Breast epithelium (tissue), 4 donors: ENCODE measurements around the gene IQGAP2. TPM values are rescaled to one million over a fixed set of nuclear protein-coding genes. Genes with fewer than 3 reads are reported as not detected.

Experiments
- DNase-seq, 2 donors: peaks; one replicate each; pipeline ENCODE4 v3.0.0-alpha.2; 2019; ENCODE audit warnings: low spot score in 2 of 2
- H3K27ac ChIP-seq, 2 donors: fragments of 200-600 bp; sonication (generic) in 1 of 2; one replicate each; pipeline ENCODE4 v1.5.1; 2016 to 2019; ENCODE audit warnings: mild to moderate bottlenecking in 1 of 2
- H3K27me3 ChIP-seq, 2 donors: fragments of 200-600 bp; sonication (generic) in 1 of 2; one replicate each; pipeline versions ENCODE4 v1.5.1 to v1.6.0; 2017 to 2019; ENCODE audit warnings: control low read depth in 1 of 2, mild to moderate bottlenecking in 1 of 2
- H3K36me3 ChIP-seq: fragments of 200-600 bp; one replicate; pipeline ENCODE4 v1.5.1; 2019
- H3K4me1 ChIP-seq, 2 donors: fragments of 200-600 bp; sonication (generic); one replicate each; pipeline ENCODE4 v1.5.1; 2016 to 2019; ENCODE audit warnings: control low read depth in 1 of 2
- H3K4me3 ChIP-seq, 3 donors: fragments of 200-600 bp; sonication (generic); 1 replicate in 2 of 3; 2 replicates in 1 of 3; pipeline ENCODE4 v1.5.1; 2016 to 2019; ENCODE audit warnings: mild to moderate bottlenecking in 3 of 3, moderate library complexity in 2 of 3
- H3K9me3 ChIP-seq, 2 donors: fragments of 200-600 bp; sonication (generic) in 1 of 2; one replicate each; pipeline ENCODE4 v1.5.1; 2016 to 2019; ENCODE audit warnings: control low read depth in 1 of 2
- CTCF ChIP-seq, 3 donors: fragments of 450-650 bp; IDR thresholded peaks; one replicate each; pipeline ENCODE4 v1.5.1; 2016 to 2017; ENCODE audit warnings: antibody characterized with exemption in 3 of 3, mild to moderate bottlenecking in 3 of 3, moderate library complexity in 3 of 3
- POLR2A ChIP-seq: fragments of 450-650 bp; IDR thresholded peaks from one replicate; pipeline ENCODE4 v1.6.1; 2016; ENCODE audit warnings: antibody characterized with exemption, mild to moderate bottlenecking, moderate library complexity
- POLR2AphosphoS5 ChIP-seq, 3 donors: sonication (generic); formaldehyde crosslinking; IDR thresholded peaks; one replicate each; pipeline ENCODE4 v1.6.1; 2017; ENCODE audit warnings: antibody characterized with exemption in 3 of 3
- intact Hi-C: fragments of 100-400 bp; cut with DNase I; formaldehyde crosslinking; loops from one replicate; pipeline ENCODE4 v1.15.1; 2023; ENCODE audit warnings: low total_unique reads
- total RNA-seq, 3 donors: library from RNA; depleted of rRNA; stranded (reverse); fragments of >200 nt; gene quantifications; one replicate each; pipeline ENCODE4 v1.1.0, GENCODE V29; 2016

Gene IQGAP2
- total RNA-seq, 3 donors from 2014 or later, result 31.7 to 70.2 (median 44.6) TPM

- no peaks in the 10 kb centered on the region for H3K27me3 ChIP-seq
- TF ChIP-seq POLR2A (no peak), POLR2AphosphoS5 (IDR thresholded peaks at IDR 0.05) (no peak), CTCF (IDR thresholded peaks at IDR 0.05) (no peak)
- intact Hi-C loops, result no loop called here
- H3K4me3 ChIP-seq, result no peak overlapping the region
- no peak for DNase-seq
- no peaks in the 10 kb centered on the region for H3K36me3 ChIP-seq
- H3K27ac ChIP-seq, result no peak overlapping the region
- peaks cover 0 to 12% of the 10 kb centered on the region in 2 donors for H3K4me1 ChIP-seq
- H3K9me3 ChIP-seq, result no peaks in the 10 kb centered on the region
Measured at GRCh38 chr5:76524868-76525267, 121.8 kb downstream of the IQGAP2 start.

- H3K36me3 ChIP-seq, result no peaks in the 10 kb centered on the region
- no peak overlapping the region for H3K27ac ChIP-seq
- H3K27me3 ChIP-seq, result no peaks in the 10 kb centered on the region
- TF ChIP-seq CTCF (IDR thresholded peaks at IDR 0.05), result no peak
- TF ChIP-seq POLR2A, result no peak
- TF ChIP-seq POLR2AphosphoS5 (IDR thresholded peaks at IDR 0.05), result no peak
- H3K9me3 ChIP-seq, result no peaks in the 10 kb centered on the region
- intact Hi-C loops, result no loop called here
- H3K4me3 ChIP-seq, result no peak overlapping the region
- DNase-seq, result no peak
- H3K4me1 ChIP-seq, result peaks cover 0 to 12% of the 10 kb centered on the region in 2 donors
Measured at GRCh38 chr5:76525956-76526355, 122.9 kb downstream of the IQGAP2 start.

- Histone ChIP-seq H3K9me3 (no peaks in the 10 kb centered on the region), H3K27ac (no peak overlapping the region), H3K4me1 (peaks cover 0 to 12% of the 10 kb centered on the region in 2 donors), H3K27me3 (no peaks in the 10 kb centered on the region), H3K4me3 (no peak overlapping the region), H3K36me3 (no peaks in the 10 kb centered on the region)
- no peak for TF ChIP-seq POLR2AphosphoS5 (IDR thresholded peaks at IDR 0.05)
- TF ChIP-seq POLR2A, result no peak
- no peak for TF ChIP-seq CTCF (IDR thresholded peaks at IDR 0.05)
- no peak for DNase-seq
- intact Hi-C loops, result no loop called here
Measured at GRCh38 chr5:76526950-76527583, 124.0 kb downstream of the IQGAP2 start.

- intact Hi-C loops, result no loop called here
- TF ChIP-seq POLR2A, result no peak
- no peak for TF ChIP-seq CTCF (IDR thresholded peaks at IDR 0.05)
- no peak for TF ChIP-seq POLR2AphosphoS5 (IDR thresholded peaks at IDR 0.05)
Measured at GRCh38 chr5:76527685-76528161, 124.6 kb downstream of the IQGAP2 start.

GRCh38 chr5:76528547-76529331, 125.7 kb downstream of the IQGAP2 start:
- H3K9me3 ChIP-seq, result no peaks in the 10 kb centered on the region
- no peak overlapping the region for H3K4me3 ChIP-seq
- H3K4me1 ChIP-seq, result peaks cover 0 to 12% of the 10 kb centered on the region in 2 donors
- no peaks in the 10 kb centered on the region for H3K27me3 ChIP-seq
- H3K27ac ChIP-seq, result no peak overlapping the region
- intact Hi-C loops, result no loop called here
- H3K36me3 ChIP-seq, result no peaks in the 10 kb centered on the region
- no peak for TF ChIP-seq POLR2A
- TF ChIP-seq POLR2AphosphoS5 (IDR thresholded peaks at IDR 0.05), result no peak
- TF ChIP-seq CTCF (IDR thresholded peaks at IDR 0.05), result no peak
- no peak for DNase-seq

More at GRCh38 chr5:76527685-76528161, 124.6 kb downstream of the IQGAP2 start:
- H3K36me3 ChIP-seq, result no peaks in the 10 kb centered on the region
- no peak overlapping the region for H3K4me3 ChIP-seq
- H3K27me3 ChIP-seq, result no peaks in the 10 kb centered on the region
- no peak for DNase-seq
- no peak overlapping the region for H3K27ac ChIP-seq
- H3K4me1 ChIP-seq, result peaks cover 0 to 12% of the 10 kb centered on the region in 2 donors
- H3K9me3 ChIP-seq, result no peaks in the 10 kb centered on the region
